ENCODE results near the gene IRS1. TPM values are rescaled to one million over a fixed set of nuclear protein-coding genes. Genes with fewer than 3 reads are reported as not detected.

The IRS1 gene
- total and polyA plus RNA-seq, 2 experiments from 2014 or later, result 10.9 to 25.6 TPM

GRCh38 chr2:226690461-226691024 is 109.1 kb downstream of the IRS1 start:
- Histone ChIP-seq H3K79me2 (no peaks in the 10 kb centered on the region), H3K9me2 (replicated peaks; ENCODE audit: insufficient read depth) (no peaks in the 10 kb centered on the region), H3K4me3 (no peak overlapping the region), H3K27ac (no peak overlapping the region), H3K9me3 (ENCODE audit: low read depth) (no peaks in the 10 kb centered on the region), H3K27me3 (no peaks in the 10 kb centered on the region), H4K20me1 (ENCODE audit: insufficient read depth, poor library complexity, severe bottlenecking) (no peaks in the 10 kb centered on the region), H2AFZ (no peak overlapping the region), H3K4me2 (peak overlapping the region; percentile 40), H3K4me1 (ENCODE audit: insufficient read depth) (peaks cover 9% of the 10 kb centered on the region), H3K36me3 (replicated peaks; ENCODE audit: insufficient read depth, low read depth) (no peaks in the 10 kb centered on the region)
- no peak for DNase-seq (ENCODE audit: low spot score)
- WGBS (ENCODE audit: low lambda C conversion rate, missing lambda C conversion rate), result 59% methylated on average over 4 of the region's 4 CpGs
- no peak for TF ChIP-seq EZH2phosphoT487 (IDR thresholded peaks at IDR 0.05; ENCODE audit: low read depth, severe bottlenecking, unreplicated experiment)
- TF ChIP-seq EZH2 (IDR thresholded peaks at IDR 0.05; ENCODE audit: borderline replicate concordance), result no peak
- TF ChIP-seq CTCF (IDR thresholded peaks at IDR 0.05; ENCODE audit: poor library complexity), result no peak

- Histone ChIP-seq H4K20me1 (ENCODE audit: insufficient read depth, poor library complexity, severe bottlenecking) (no peaks in the 10 kb centered on the region), H3K4me3 (no peak overlapping the region), H3K27me3 (no peaks in the 10 kb centered on the region), H3K4me1 (ENCODE audit: insufficient read depth) (peaks cover 4% of the 10 kb centered on the region), H3K79me2 (no peaks in the 10 kb centered on the region), H3K9me3 (ENCODE audit: low read depth) (no peaks in the 10 kb centered on the region), H3K9me2 (replicated peaks; ENCODE audit: insufficient read depth) (no peaks in the 10 kb centered on the region), H3K27ac (no peak overlapping the region), H3K4me2 (no peak overlapping the region), H3K36me3 (replicated peaks; ENCODE audit: insufficient read depth, low read depth) (no peaks in the 10 kb centered on the region), H2AFZ (no peak overlapping the region)
- TF ChIP-seq CTCF (IDR thresholded peaks at IDR 0.05; ENCODE audit: poor library complexity) (no peak), EZH2 (IDR thresholded peaks at IDR 0.05; ENCODE audit: borderline replicate concordance) (no peak), EZH2phosphoT487 (IDR thresholded peaks at IDR 0.05; ENCODE audit: low read depth, severe bottlenecking, unreplicated experiment) (no peak)
- 97% methylated on average over 2 of the region's 2 CpGs for WGBS (ENCODE audit: low lambda C conversion rate, missing lambda C conversion rate)
- no peak for DNase-seq (ENCODE audit: low spot score)
Observed at GRCh38 chr2:226687641-226688253, 111.9 kb downstream of the IRS1 start.

GRCh38 chr2:226684563-226684959 is 115.1 kb downstream of the IRS1 start:
- TF ChIP-seq EZH2 (IDR thresholded peaks at IDR 0.05; ENCODE audit: borderline replicate concordance) (no peak), EZH2phosphoT487 (IDR thresholded peaks at IDR 0.05; ENCODE audit: low read depth, severe bottlenecking, unreplicated experiment) (no peak), CTCF (IDR thresholded peaks at IDR 0.05; ENCODE audit: poor library complexity) (no peak)
- no peaks in the 10 kb centered on the region for H4K20me1 ChIP-seq (ENCODE audit: insufficient read depth, poor library complexity, severe bottlenecking)
- no peak overlapping the region for H2AFZ ChIP-seq
- H3K27ac ChIP-seq, result no peak overlapping the region
- H3K4me2 ChIP-seq, result no peak overlapping the region
- no peak overlapping the region for H3K4me3 ChIP-seq
- peaks cover 8% of the 10 kb centered on the region for H3K4me1 ChIP-seq (ENCODE audit: insufficient read depth)
- H3K9me2 ChIP-seq (replicated peaks; ENCODE audit: insufficient read depth), result no peaks in the 10 kb centered on the region
- no peaks in the 10 kb centered on the region for H3K9me3 ChIP-seq (ENCODE audit: low read depth)
- no peaks in the 10 kb centered on the region for H3K79me2 ChIP-seq
- no peak for DNase-seq (ENCODE audit: low spot score)
- H3K36me3 ChIP-seq (replicated peaks; ENCODE audit: insufficient read depth, low read depth), result no peaks in the 10 kb centered on the region
- WGBS (ENCODE audit: low lambda C conversion rate, missing lambda C conversion rate), result 89% methylated on average over 4 of the region's 4 CpGs
- no peaks in the 10 kb centered on the region for H3K27me3 ChIP-seq

Data from hepatocyte (in vitro differentiated cells).